ENCODE results near the gene TJP2. TPM values are rescaled to one million over a fixed set of nuclear protein-coding genes. Genes with fewer than 3 reads are reported as not detected.

TJP2 gene
- total RNA-seq, 1 donor from 2014 or later, result 35.5 TPM

GRCh38 chr9:69194702-69195418, 20.8 kb downstream of the TJP2 start:
- Histone ChIP-seq H3F3A (ENCODE audit: low read depth) (no peaks in the 10 kb centered on the region), H3K36me3 (no peaks in the 10 kb centered on the region), H3K9me3 (ENCODE audit: low read depth) (no peaks in the 10 kb centered on the region), H3K27me3 (no peaks in the 10 kb centered on the region), H3K9ac (no peak overlapping the region), H3K4me2 (no peak overlapping the region), H3K4me1 (peaks cover 7% of the 10 kb centered on the region), H3K4me3 (no peak overlapping the region), H2AFZ (replicated peaks) (no peak overlapping the region), H3K79me2 (ENCODE audit: low read depth) (peaks cover 36% of the 10 kb centered on the region), H4K20me1 (ENCODE audit: low read depth) (no peaks in the 10 kb centered on the region), H3K27ac (no peak overlapping the region)
- no peak overlapping the region for H3K27ac Mint-ChIP-seq
- peaks cover 21% of the 10 kb centered on the region for H3K4me1 Mint-ChIP-seq
- H3K36me3 Mint-ChIP-seq, result no peaks in the 10 kb centered on the region
- peaks cover 4% of the 10 kb centered on the region for H3K27me3 Mint-ChIP-seq (ENCODE audit: insufficient read depth, low read depth)
- H3K4me3 Mint-ChIP-seq, result no peak overlapping the region
- TF ChIP-seq CTCF (IDR thresholded peaks at IDR 0.05), result no peak
- TF ChIP-seq EZH2phosphoT487 (IDR thresholded peaks at IDR 0.05), result no peak
- no peak for TF ChIP-seq EZH2 (IDR thresholded peaks at IDR 0.05)
- DNase-seq (ENCODE audit: low spot score), result no peak
- H3K9me3 Mint-ChIP-seq, result no peaks in the 10 kb centered on the region

GRCh38 chr9:69195668-69196067, 21.6 kb downstream of the TJP2 start:
- Histone ChIP-seq H3K27me3 (no peaks in the 10 kb centered on the region), H3K4me1 (peaks cover 7% of the 10 kb centered on the region), H3K4me3 (no peak overlapping the region), H3K4me2 (no peak overlapping the region), H3F3A (ENCODE audit: low read depth) (no peaks in the 10 kb centered on the region), H3K36me3 (no peaks in the 10 kb centered on the region), H2AFZ (replicated peaks) (no peak overlapping the region), H4K20me1 (ENCODE audit: low read depth) (no peaks in the 10 kb centered on the region), H3K27ac (no peak overlapping the region), H3K9ac (no peak overlapping the region), H3K9me3 (ENCODE audit: low read depth) (no peaks in the 10 kb centered on the region), H3K79me2 (ENCODE audit: low read depth) (peaks cover 33% of the 10 kb centered on the region)
- no peak for DNase-seq (ENCODE audit: low spot score)
- H3K27ac Mint-ChIP-seq, result no peak overlapping the region
- H3K4me1 Mint-ChIP-seq, result peaks cover 18% of the 10 kb centered on the region
- no peaks in the 10 kb centered on the region for H3K9me3 Mint-ChIP-seq
- H3K4me3 Mint-ChIP-seq, result no peak overlapping the region
- H3K36me3 Mint-ChIP-seq, result no peaks in the 10 kb centered on the region
- TF ChIP-seq EZH2phosphoT487 (IDR thresholded peaks at IDR 0.05), result no peak
- TF ChIP-seq CTCF (IDR thresholded peaks at IDR 0.05), result no peak
- TF ChIP-seq EZH2 (IDR thresholded peaks at IDR 0.05), result no peak
- peaks cover 4% of the 10 kb centered on the region for H3K27me3 Mint-ChIP-seq (ENCODE audit: insufficient read depth, low read depth)

- H3K36me3 ChIP-seq, result no peaks in the 10 kb centered on the region
- no peak overlapping the region for H3K9ac ChIP-seq
- peaks cover 4% of the 10 kb centered on the region for H3K27me3 Mint-ChIP-seq (ENCODE audit: insufficient read depth, low read depth)
- peaks cover 23% of the 10 kb centered on the region for H3K4me1 ChIP-seq
- peaks cover 44% of the 10 kb centered on the region for H3K79me2 ChIP-seq (ENCODE audit: low read depth)
- no peak overlapping the region for H3K27ac Mint-ChIP-seq
- H3K36me3 Mint-ChIP-seq, result no peaks in the 10 kb centered on the region
- H3K27me3 ChIP-seq, result no peaks in the 10 kb centered on the region
- no peaks in the 10 kb centered on the region for H4K20me1 ChIP-seq (ENCODE audit: low read depth)
- no peaks in the 10 kb centered on the region for H3K9me3 Mint-ChIP-seq
- H2AFZ ChIP-seq (replicated peaks), result no peak overlapping the region
- no peak for DNase-seq (ENCODE audit: low spot score)
- no peak overlapping the region for H3K27ac ChIP-seq
- no peaks in the 10 kb centered on the region for H3F3A ChIP-seq (ENCODE audit: low read depth)
- peaks cover 13% of the 10 kb centered on the region for H3K4me1 Mint-ChIP-seq
- no peak overlapping the region for H3K4me2 ChIP-seq
- H3K9me3 ChIP-seq (ENCODE audit: low read depth), result no peaks in the 10 kb centered on the region
- H3K4me3 Mint-ChIP-seq, result no peak overlapping the region
- no peak for TF ChIP-seq EZH2 (IDR thresholded peaks at IDR 0.05)
- TF ChIP-seq EZH2phosphoT487 (IDR thresholded peaks at IDR 0.05), result no peak
- TF ChIP-seq CTCF (IDR thresholded peaks at IDR 0.05), result no peak
- H3K4me3 ChIP-seq, result no peak overlapping the region
These were observed 23.6 kb downstream of the TJP2 start for GRCh38 chr9:69197687-69198086.

Measured in neural progenitor cell (in vitro differentiated cells).